Neural progenitor cell (in vitro differentiated cells): ENCODE results near the gene ZNF277. TPM values are rescaled to one million over a fixed set of nuclear protein-coding genes. Genes with fewer than 3 reads are reported as not detected.
A peak's percentile ranks its signal among the peaks of the same experiment; 100 is the strongest.

Experiments
- DNase-seq: peaks from one replicate; pipeline ENCODE4 v3.0.0-alpha.2; 2016; ENCODE audit warnings: low spot score
- H2AFZ ChIP-seq: fragments of 200-600 bp; sonication (generic); replicated peaks from 2 replicates; pipeline ENCODE4 v1.6.1; 2016; ENCODE audit warnings: antibody characterized with exemption
- H3F3A ChIP-seq: fragments of 200-600 bp; sonication (generic); 2 replicates; pipeline ENCODE4 v1.6.1; 2016; ENCODE audit warnings: antibody characterized with exemption, low read depth
- H3K27ac ChIP-seq: fragments of 200-600 bp; sonication (generic); 2 replicates; pipeline ENCODE4 v1.5.1; 2016; ENCODE audit warnings: mild to moderate bottlenecking
- H3K27me3 ChIP-seq: fragments of 200-600 bp; sonication (generic); 2 replicates; pipeline ENCODE4 v1.6.1; 2016; ENCODE audit warnings: mild to moderate bottlenecking, moderate library complexity
- H3K36me3 ChIP-seq: fragments of 200-600 bp; sonication (generic); 2 replicates; pipeline ENCODE4 v1.5.1; 2016
- H3K4me1 ChIP-seq: fragments of 200-600 bp; sonication (generic); 2 replicates; pipeline ENCODE4 v1.6.1; 2016; ENCODE audit warnings: mixed run types
- H3K4me2 ChIP-seq: fragments of 200-600 bp; sonication (generic); 2 replicates; pipeline ENCODE4 v1.6.1; 2016
- H3K4me3 ChIP-seq: fragments of 200-600 bp; sonication (generic); 2 replicates; pipeline ENCODE4 v1.5.1; 2016
- H3K79me2 ChIP-seq: fragments of 200-600 bp; sonication (generic); 2 replicates; pipeline ENCODE4 v1.6.1; 2016; ENCODE audit warnings: low read depth
- H3K9ac ChIP-seq: fragments of 200-600 bp; sonication (generic); 2 replicates; pipeline ENCODE4 v1.6.1; 2016
- H3K9me3 ChIP-seq: fragments of 200-600 bp; sonication (generic); 2 replicates; pipeline ENCODE4 v1.5.1; 2016; ENCODE audit warnings: low read depth
- H4K20me1 ChIP-seq: fragments of 200-600 bp; sonication (generic); 2 replicates; pipeline ENCODE4 v1.6.1; 2016; ENCODE audit warnings: low read depth
- H3K27ac Mint-ChIP-seq: 3 replicates; pipeline ENCODE4 v1.8.0; 2021; ENCODE audit warnings: mixed read lengths
- H3K27me3 Mint-ChIP-seq: 2 replicates; pipeline ENCODE4 v1.8.0; 2022; ENCODE audit warnings: low read depth, mild to moderate bottlenecking, inconsistent platforms, moderate library complexity, mixed read lengths; ENCODE audit not compliant: insufficient read depth
- H3K36me3 Mint-ChIP-seq: 3 replicates; pipeline ENCODE4 v1.8.0; 2021; ENCODE audit warnings: mixed read lengths
- H3K4me1 Mint-ChIP-seq: 3 replicates; pipeline ENCODE4 v1.8.0; 2021; ENCODE audit warnings: mixed read lengths
- H3K4me3 Mint-ChIP-seq: 3 replicates; pipeline ENCODE4 v1.8.0; 2021; ENCODE audit warnings: mild to moderate bottlenecking, moderate library complexity, mixed read lengths
- H3K9me3 Mint-ChIP-seq: 3 replicates; pipeline ENCODE4 v1.8.0; 2020; ENCODE audit warnings: mixed read lengths
- CTCF ChIP-seq: fragments of 200-600 bp; sonication (generic); IDR thresholded peaks from 2 replicates; pipeline ENCODE4 v1.5.1; 2017; ENCODE audit warnings: antibody characterized with exemption, mild to moderate bottlenecking
- EZH2 ChIP-seq: fragments of 200-600 bp; sonication (generic); IDR thresholded peaks from 2 replicates; pipeline ENCODE4 v1.6.1; 2017; ENCODE audit warnings: antibody characterized with exemption, mild to moderate bottlenecking, moderate library complexity
- EZH2phosphoT487 ChIP-seq: fragments of 200-600 bp; sonication (generic); IDR thresholded peaks from 2 replicates; pipeline ENCODE4 v1.6.1; 2017; ENCODE audit warnings: antibody characterized with exemption
- total RNA-seq: library from RNA; depleted of rRNA; stranded (reverse); fragments of >200 nt; gene quantifications from 2 replicates; pipeline ENCODE4 v1.2.3, GENCODE V29; 2015; ENCODE audit warnings: low replicate concordance

Gene ZNF277
- total RNA-seq, 1 donor from 2014 or later, result 55.5 TPM

GRCh38 chr7:112302566-112302965 is 96.1 kb downstream of the ZNF277 start:
- Mint-ChIP-seq H3K4me1 (no peaks in the 10 kb centered on the region), H3K27me3 (no peaks in the 10 kb centered on the region), H3K4me3 (no peak overlapping the region), H3K27ac (no peak overlapping the region), H3K36me3 (no peaks in the 10 kb centered on the region), H3K9me3 (no peaks in the 10 kb centered on the region)
- Histone ChIP-seq H3K4me3 (no peak overlapping the region), H2AFZ (no peak overlapping the region), H3K9ac (no peak overlapping the region), H3K9me3 (no peaks in the 10 kb centered on the region), H3K4me2 (no peak overlapping the region), H3K79me2 (no peaks in the 10 kb centered on the region), H3K4me1 (peaks cover 8% of the 10 kb centered on the region), H3K27me3 (no peaks in the 10 kb centered on the region), H3F3A (no peaks in the 10 kb centered on the region), H3K36me3 (no peaks in the 10 kb centered on the region), H3K27ac (no peak overlapping the region), H4K20me1 (no peaks in the 10 kb centered on the region)
- TF ChIP-seq CTCF (no peak), EZH2phosphoT487 (no peak), EZH2 (no peak)
- DNase-seq, result no peak

GRCh38 chr7:112306903-112307302 is 100.4 kb downstream of the ZNF277 start:
- Mint-ChIP-seq H3K27me3 (no peaks in the 10 kb centered on the region), H3K4me3 (no peak overlapping the region), H3K9me3 (peaks cover 3% of the 10 kb centered on the region), H3K27ac (no peak overlapping the region), H3K4me1 (no peaks in the 10 kb centered on the region), H3K36me3 (peaks cover 10% of the 10 kb centered on the region)
- DNase-seq, result peak; percentile 14
- no peak overlapping the region for H2AFZ ChIP-seq
- H3K27me3 ChIP-seq, result no peaks in the 10 kb centered on the region
- H3K4me2 ChIP-seq, result peak overlapping the region; percentile 27
- H3K9ac ChIP-seq, result no peak overlapping the region
- H4K20me1 ChIP-seq, result no peaks in the 10 kb centered on the region
- H3K36me3 ChIP-seq, result peaks cover 9% of the 10 kb centered on the region
- H3K9me3 ChIP-seq, result no peaks in the 10 kb centered on the region
- H3K4me3 ChIP-seq, result no peak overlapping the region
- H3F3A ChIP-seq, result no peaks in the 10 kb centered on the region
- H3K27ac ChIP-seq, result peak overlapping the region; percentile 32
- H3K4me1 ChIP-seq, result peaks cover 8% of the 10 kb centered on the region
- no peak for TF ChIP-seq CTCF
- no peak for TF ChIP-seq EZH2
- no peak for TF ChIP-seq EZH2phosphoT487
- no peaks in the 10 kb centered on the region for H3K79me2 ChIP-seq

- Histone ChIP-seq H3K9ac (no peak overlapping the region), H3K4me3 (no peak overlapping the region), H3K79me2 (no peaks in the 10 kb centered on the region), H3K27me3 (no peaks in the 10 kb centered on the region), H3K27ac (peak overlapping the region; percentile 32), H3K4me2 (peak overlapping the region; percentile 27), H3K36me3 (peaks cover 9% of the 10 kb centered on the region), H2AFZ (no peak overlapping the region), H3K9me3 (no peaks in the 10 kb centered on the region), H3F3A (no peaks in the 10 kb centered on the region), H4K20me1 (no peaks in the 10 kb centered on the region), H3K4me1 (peaks cover 8% of the 10 kb centered on the region)
- TF ChIP-seq EZH2phosphoT487 (no peak), EZH2 (no peak), CTCF (no peak)
- no peak for DNase-seq
- Mint-ChIP-seq H3K27ac (no peak overlapping the region), H3K4me3 (no peak overlapping the region), H3K27me3 (no peaks in the 10 kb centered on the region), H3K4me1 (no peaks in the 10 kb centered on the region), H3K9me3 (peaks cover 3% of the 10 kb centered on the region), H3K36me3 (peaks cover 10% of the 10 kb centered on the region)
Measured at GRCh38 chr7:112307506-112307905, 101.0 kb downstream of the ZNF277 start.
